OCI-LY7 (cell line): ENCODE measurements around the gene TM7SF2.

Source experiments
- EZH2phosphoT487 ChIP-seq: fragments of 200-600 bp; sonication (generic); IDR thresholded peaks from 2 replicates; pipeline ENCODE4 v1.6.1; 2018; ENCODE audit warnings: low read depth, borderline replicate concordance, mild to moderate bottlenecking, mixed run types, antibody characterized with exemption, low read length, moderate library complexity, mixed read lengths
- TF ChIP-seq, protein P1 (sequence below): fragments of 200-600 bp; sonication (generic); conservative IDR thresholded peaks from 2 replicates; pipeline ENCODE4 v1.5.1; 2014; ENCODE audit warnings: mild to moderate bottlenecking, antibody characterized with exemption, low read length, moderate library complexity, mixed read lengths

DNA sequence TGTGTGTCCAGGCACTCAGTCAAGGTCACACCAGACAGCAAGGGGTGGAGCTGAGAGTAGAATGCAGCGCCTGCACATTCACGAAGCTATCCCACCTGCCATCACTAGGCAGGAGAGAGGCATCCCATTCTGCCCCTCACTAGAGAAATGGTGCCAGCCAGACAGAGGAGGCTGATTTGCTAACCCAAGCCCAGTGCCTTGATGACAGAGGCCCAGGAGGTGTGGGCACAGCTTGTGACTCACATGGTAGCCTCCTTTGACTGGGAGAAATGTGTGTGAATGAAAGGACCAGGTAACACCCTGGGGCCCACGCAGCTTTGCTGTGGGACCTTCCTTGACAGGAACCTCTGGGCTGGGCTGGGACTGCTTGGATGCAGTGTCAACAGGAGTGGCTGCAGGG is 48.1 kb upstream of the TM7SF2 start:
- TF ChIP-seq, protein P1, sequence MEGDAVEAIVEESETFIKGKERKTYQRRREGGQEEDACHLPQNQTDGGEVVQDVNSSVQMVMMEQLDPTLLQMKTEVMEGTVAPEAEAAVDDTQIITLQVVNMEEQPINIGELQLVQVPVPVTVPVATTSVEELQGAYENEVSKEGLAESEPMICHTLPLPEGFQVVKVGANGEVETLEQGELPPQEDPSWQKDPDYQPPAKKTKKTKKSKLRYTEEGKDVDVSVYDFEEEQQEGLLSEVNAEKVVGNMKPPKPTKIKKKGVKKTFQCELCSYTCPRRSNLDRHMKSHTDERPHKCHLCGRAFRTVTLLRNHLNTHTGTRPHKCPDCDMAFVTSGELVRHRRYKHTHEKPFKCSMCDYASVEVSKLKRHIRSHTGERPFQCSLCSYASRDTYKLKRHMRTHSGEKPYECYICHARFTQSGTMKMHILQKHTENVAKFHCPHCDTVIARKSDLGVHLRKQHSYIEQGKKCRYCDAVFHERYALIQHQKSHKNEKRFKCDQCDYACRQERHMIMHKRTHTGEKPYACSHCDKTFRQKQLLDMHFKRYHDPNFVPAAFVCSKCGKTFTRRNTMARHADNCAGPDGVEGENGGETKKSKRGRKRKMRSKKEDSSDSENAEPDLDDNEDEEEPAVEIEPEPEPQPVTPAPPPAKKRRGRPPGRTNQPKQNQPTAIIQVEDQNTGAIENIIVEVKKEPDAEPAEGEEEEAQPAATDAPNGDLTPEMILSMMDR = no peak
- no peak for TF ChIP-seq EZH2phosphoT487
